Measurements from ENCODE around the gene GCA.

DNA sequence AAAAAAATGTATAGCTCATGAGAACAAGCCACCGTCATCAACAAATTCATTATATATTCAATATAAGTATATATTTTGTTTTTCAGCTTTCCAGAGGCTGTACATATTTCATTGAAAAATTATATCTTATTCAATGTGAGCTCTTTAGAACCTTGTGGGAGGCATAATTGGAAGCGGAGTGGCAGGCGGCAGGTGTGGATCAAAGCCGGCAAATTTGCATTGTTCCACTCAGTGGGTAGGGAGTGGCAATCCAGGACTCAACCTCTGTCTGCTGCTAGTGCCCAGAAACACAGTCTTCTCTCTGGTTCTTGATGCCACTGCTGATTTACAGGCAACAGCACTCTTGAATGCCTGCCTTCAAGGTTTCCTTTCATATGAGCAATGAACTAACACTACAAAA is 46.9 kb downstream of the GCA start:
- TF ChIP-seq POLR2AphosphoS5 (IDR thresholded peaks at IDR 0.05; ENCODE audit: low read depth, low read length) (no peak), REST (IDR thresholded peaks at IDR 0.05; ENCODE audit: insufficient read depth in 1 of 2, low read depth in 2 of 2, low read length in 2 of 2) (no peak), TAF1 (IDR thresholded peaks at IDR 0.05; ENCODE audit: borderline replicate concordance, insufficient read depth, low read length) (no peak)
